Measurements from ENCODE around the gene SPATA31C1.
"Not testable (repeated sequence)": the region's sequence is repeated elsewhere in the genome, so short reads cannot be mapped to it uniquely, and the experiment has no call there.

The SPATA31C1 gene

DNA sequence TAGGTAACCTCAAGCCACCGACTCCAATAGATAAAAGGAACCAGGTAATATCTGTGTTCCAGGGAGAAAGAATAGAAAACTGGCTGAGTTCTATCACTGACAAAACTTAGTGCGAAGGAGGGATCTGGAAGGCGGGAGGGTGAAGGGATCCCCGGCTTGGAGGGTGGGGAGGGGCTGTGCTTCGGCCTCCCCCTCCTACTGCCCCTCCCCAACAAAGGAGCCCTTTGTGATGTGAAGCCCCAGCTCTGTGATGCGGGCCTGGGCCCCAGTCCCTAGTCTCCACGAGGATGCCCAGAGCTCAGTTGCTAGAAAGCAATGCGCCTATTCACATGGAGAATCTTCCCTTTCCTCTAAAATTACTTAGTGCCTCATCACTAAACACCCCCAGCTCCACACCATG is at the start of gene SPATA31C1:
Gene SPATA31C1, plus strand, starts transcription at position 301 of the 400 bp plus-strand sequence.
- H3K4me1 Mint-ChIP-seq; H3K9me3 Mint-ChIP-seq; H3K36me3 Mint-ChIP-seq (ENCODE audit: low read depth); DNase-seq; H3K27me3 Mint-ChIP-seq; H3K4me3 Mint-ChIP-seq; H3K27ac Mint-ChIP-seq; ATAC-seq: not testable (repeated sequence)

DNA sequence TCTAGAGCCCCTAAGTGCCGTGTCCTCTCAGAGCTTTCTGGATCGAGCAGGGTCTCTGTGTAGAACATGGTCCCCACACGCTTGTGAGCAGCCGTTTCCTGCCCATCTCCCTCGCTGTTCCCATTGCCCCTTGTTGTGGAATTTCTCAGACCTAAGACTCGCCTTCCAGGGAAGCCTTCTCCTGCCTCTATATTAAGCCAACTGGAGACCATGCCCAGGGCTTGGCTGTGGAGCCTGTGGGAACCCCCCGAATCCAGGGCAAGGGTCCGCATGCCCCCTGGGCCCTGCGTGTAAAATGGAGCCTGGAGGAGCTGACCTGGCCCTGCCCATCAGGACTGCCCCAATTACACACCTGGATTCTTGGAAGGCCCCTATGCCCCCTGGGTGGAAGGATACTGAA is 49.6 kb upstream of the SPATA31C1 start:
- no peak overlapping the region for H3K4me3 Mint-ChIP-seq
- ATAC-seq (no peak), DNase-seq (no peak)
- H3K36me3 Mint-ChIP-seq (ENCODE audit: low read depth): no peaks in the 10 kb centered on the region
- peaks cover 5% of the 10 kb centered on the region for H3K9me3 Mint-ChIP-seq
- H3K4me1 Mint-ChIP-seq: no peaks in the 10 kb centered on the region
- peaks cover 2% of the 10 kb centered on the region for H3K27me3 Mint-ChIP-seq
- no peak overlapping the region for H3K27ac Mint-ChIP-seq

DNA sequence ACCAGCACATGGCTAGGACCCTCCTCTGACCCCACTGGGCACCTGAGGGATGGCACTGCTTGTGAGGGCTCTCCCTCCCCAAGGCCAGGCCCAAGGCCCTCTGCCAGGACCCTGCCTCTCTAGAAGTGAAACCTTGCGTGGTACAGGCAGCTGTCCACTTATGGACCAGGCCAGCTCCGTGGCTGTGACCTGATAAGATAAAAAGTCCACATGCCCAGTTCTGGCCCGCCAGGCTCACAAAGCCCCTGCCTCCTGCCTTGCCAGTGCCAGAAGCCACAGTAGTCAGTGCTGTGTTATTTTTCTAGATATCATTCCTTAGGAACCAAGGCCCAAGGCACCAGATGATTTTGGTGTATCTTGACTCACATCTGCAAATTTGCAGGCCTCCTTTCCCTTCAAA is 49.1 kb upstream of the SPATA31C1 start:
- Mint-ChIP-seq H3K36me3 (ENCODE audit: low read depth) (no peaks in the 10 kb centered on the region), H3K9me3 (peaks cover 5% of the 10 kb centered on the region)

DNA sequence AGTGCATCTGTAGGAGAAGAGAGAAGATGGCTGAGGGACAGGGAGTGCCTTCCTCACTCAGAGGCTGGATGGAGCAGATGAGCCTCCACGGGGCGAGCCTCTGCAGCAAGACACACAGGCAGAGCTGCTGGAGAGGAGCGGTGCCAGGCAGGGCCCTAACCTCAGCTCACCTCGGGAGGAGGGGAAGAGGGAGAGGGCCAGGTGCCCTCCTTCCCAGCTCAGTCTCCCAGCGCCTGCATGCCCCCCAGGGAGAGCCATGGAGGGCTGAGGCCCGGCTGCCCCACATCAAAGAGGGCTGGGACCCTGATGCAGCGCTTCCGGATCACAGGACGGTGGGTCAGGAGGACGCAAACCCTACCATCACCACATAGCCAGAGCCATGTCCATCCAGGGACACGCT is 48.7 kb upstream of the SPATA31C1 start:
- H3K9me3 Mint-ChIP-seq: peaks cover 5% of the 10 kb centered on the region
- no peak overlapping the region for H3K4me3 Mint-ChIP-seq
- no peaks in the 10 kb centered on the region for H3K4me1 Mint-ChIP-seq
- peaks cover 3% of the 10 kb centered on the region for H3K27me3 Mint-ChIP-seq
- no peaks in the 10 kb centered on the region for H3K36me3 Mint-ChIP-seq (ENCODE audit: low read depth)
- DNase-seq: no peak
- H3K27ac Mint-ChIP-seq: no peak overlapping the region
- ATAC-seq: no peak

More for the DNA sequence above, 49.1 kb upstream of the SPATA31C1 start:
- DNase-seq (no peak), ATAC-seq (peak; percentile 11)
- Mint-ChIP-seq H3K4me3 (no peak overlapping the region), H3K4me1 (no peaks in the 10 kb centered on the region), H3K27me3 (peaks cover 2% of the 10 kb centered on the region), H3K27ac (no peak overlapping the region)

DNA sequence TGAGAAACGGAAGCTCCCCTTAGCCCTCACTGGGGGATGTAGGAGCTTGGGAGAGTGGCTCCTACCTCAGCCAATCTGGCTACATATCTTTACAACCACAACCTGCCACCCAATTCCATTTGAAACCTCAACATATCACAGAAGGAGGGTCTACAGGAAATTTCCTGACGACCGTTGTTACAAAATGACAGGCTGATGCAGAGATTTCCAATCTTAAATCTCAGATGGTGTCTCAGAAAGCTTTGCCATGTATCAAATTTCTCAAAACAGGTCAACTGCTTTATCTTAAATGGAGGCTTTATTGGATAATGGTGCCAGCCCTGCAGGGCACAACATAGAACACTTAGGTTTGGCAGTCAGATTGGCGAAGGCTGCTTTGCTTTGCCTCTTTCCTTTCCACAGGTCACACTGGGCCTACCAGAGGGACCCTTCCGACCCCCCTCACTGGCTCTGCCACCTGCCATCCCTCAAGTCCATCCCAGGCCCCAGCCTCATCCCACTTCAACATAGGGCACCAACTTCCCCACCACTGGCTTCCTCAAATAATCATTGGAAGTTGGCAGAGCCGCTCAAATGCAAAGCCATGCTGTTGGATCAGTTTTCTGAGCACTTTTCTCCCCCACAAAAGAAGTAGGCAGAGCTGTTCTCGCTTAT is 46.2 kb upstream of the SPATA31C1 start:
- DNase-seq: no peak
- Mint-ChIP-seq H3K4me1 (no peaks in the 10 kb centered on the region), H3K27me3 (peaks cover 4% of the 10 kb centered on the region), H3K9me3 (peaks cover 5% of the 10 kb centered on the region), H3K4me3 (no peak overlapping the region), H3K36me3 (ENCODE audit: low read depth) (no peaks in the 10 kb centered on the region), H3K27ac (no peak overlapping the region)
- ATAC-seq: no peak

DNA sequence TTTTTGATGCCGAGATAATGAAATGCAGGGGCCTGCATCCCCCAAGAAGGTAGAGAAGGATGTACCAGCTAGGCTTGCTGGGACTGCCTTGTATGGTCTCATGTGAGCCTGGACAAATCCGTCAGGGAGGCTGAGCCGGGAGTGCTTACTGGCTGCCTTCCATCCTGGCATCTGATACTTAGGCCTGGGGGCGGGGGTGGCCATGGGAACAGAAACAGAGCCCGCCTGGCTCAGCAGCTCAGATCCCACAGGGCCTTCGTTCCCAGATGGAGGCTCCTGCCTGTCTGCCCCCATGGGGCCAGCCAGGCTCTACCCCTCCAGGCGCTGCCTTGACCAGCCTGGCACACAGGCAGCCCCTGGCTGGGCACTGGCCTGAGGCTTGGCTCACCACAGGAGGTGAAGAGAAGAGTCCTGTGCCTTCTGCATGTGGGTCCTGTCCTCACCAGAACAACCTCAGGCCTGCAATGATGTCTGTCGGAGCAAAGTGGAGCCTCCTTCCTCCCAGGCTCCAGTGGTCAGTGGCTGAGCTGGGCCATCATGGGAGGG is 45.6 kb upstream of the SPATA31C1 start:
- H3K9me3 Mint-ChIP-seq: peaks cover 5% of the 10 kb centered on the region
- peaks cover 7% of the 10 kb centered on the region for H3K27me3 Mint-ChIP-seq
- no peaks in the 10 kb centered on the region for H3K4me1 Mint-ChIP-seq
- H3K4me3 Mint-ChIP-seq: no peak overlapping the region
- H3K27ac Mint-ChIP-seq: no peak overlapping the region
- ATAC-seq (no peak), DNase-seq (no peak)
- no peaks in the 10 kb centered on the region for H3K36me3 Mint-ChIP-seq (ENCODE audit: low read depth)

DNA sequence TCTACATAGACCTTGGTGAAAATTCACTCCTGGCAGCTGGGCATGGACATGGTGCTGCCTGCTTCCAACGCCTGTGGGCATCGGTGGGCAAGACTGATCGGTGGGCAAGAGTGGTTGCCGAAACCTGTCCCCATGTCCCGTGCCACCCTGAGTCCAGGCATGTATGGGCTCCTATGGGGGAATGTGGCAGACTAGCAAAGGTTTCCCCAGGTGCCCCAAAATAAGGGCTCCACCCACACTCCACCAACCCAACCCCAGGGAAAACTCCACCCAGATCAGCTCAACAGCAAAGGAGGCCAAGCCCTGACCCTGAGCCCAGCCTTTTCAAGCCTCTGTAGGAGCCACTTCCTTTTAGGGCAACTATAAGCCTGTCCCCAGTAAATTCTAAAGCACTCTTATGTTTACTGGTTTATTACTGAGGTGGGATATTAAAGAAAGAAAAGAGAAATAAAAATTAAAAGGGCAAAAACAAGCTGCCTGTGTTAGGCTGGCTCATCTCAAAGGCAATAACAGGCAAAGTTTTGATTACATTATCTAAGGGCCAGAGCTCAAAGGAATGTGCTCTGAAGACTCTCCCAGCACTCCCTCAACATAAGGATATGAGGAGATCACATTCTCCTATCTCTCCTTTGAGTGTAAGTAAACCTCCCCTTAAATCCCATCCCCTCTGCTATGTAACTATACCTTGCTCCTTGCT is 44.0 kb upstream of the SPATA31C1 start:
- Mint-ChIP-seq H3K4me3 (no peak overlapping the region), H3K27ac (no peak overlapping the region), H3K27me3 (peaks cover 7% of the 10 kb centered on the region), H3K36me3 (ENCODE audit: low read depth) (no peaks in the 10 kb centered on the region), H3K4me1 (no peaks in the 10 kb centered on the region), H3K9me3 (peaks cover 5% of the 10 kb centered on the region)
- no peak for ATAC-seq
- DNase-seq: no peak

DNA sequence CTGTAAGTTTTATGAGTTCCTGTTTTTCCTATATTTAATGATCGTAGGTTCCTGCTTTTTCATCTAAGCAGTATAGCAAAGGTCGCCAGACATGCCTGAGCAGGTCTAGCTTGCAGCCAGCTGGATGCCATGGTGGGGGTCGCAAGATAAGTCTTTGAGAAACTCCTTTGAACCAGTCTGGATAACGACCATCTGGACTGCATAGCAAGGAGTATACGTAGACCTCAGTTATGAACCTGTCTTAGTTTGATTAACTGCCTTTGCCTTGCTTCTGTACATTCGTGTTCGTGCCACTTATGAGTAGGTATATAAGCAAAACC is 43.5 kb upstream of the SPATA31C1 start:
- DNase-seq: no peak
- Mint-ChIP-seq H3K27ac (no peak overlapping the region), H3K9me3 (peaks cover 5% of the 10 kb centered on the region), H3K4me1 (no peaks in the 10 kb centered on the region), H3K36me3 (ENCODE audit: low read depth) (no peaks in the 10 kb centered on the region), H3K4me3 (no peak overlapping the region), H3K27me3 (peaks cover 7% of the 10 kb centered on the region)
- no peak for ATAC-seq

DNA sequence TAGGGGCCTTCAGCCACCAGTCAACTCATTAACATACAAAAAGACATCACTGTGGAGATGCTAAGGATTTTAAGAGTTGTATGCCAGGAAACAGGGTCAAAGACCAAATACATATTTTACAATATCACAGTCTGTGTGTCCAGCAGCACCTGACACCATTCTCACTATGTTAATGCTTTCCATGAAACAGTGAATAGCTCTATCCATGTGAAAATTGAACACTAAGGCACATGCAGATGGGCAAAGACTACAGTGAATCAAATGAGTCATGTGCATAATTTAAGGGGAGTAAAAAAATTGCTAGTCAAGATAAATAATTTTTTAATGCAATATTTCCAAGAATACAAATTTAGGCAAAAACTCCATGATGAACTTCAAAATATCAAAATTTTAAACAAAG is 42.7 kb upstream of the SPATA31C1 start:
- H3K27ac Mint-ChIP-seq: no peak overlapping the region
- no peak overlapping the region for H3K4me3 Mint-ChIP-seq
- peaks cover 7% of the 10 kb centered on the region for H3K27me3 Mint-ChIP-seq
- DNase-seq: no peak
- H3K4me1 Mint-ChIP-seq: no peaks in the 10 kb centered on the region
- ATAC-seq: no peak
- H3K36me3 Mint-ChIP-seq (ENCODE audit: low read depth): no peaks in the 10 kb centered on the region
- H3K9me3 Mint-ChIP-seq: no peaks in the 10 kb centered on the region

DNA sequence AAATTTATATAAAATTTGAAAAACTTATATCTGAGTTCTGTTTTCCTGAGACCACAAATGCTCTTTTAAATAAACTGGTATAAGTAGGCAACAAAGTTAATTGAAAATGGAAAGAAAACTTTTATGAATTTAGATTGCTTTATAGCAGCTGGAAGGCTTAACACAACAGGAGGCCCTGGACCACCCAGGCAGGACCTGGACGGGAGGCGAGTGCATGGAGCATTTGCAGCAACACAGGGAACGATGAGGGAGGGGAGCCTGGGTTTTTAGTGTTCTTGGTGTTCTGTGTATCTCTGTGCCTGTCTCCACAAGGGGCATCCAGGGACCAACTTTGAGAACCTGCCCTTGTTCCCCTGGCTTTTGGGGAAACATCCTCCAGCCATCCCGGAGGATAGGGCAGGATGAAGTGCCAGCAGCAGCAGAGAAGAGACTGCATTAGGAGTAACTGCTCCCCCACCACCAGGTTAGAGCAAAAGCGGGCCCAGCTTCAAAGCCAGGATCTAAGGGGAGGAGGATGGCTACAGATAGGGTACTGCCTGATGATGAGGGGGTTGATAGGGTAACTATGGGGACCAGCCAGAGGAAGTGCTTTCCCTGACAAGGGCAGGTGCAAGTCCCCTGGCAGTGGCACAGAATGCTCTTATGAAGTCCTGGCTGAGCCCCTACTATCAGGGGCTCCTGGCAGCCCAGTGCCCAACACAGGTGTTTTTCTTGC is 41.8 kb upstream of the SPATA31C1 start:
- Mint-ChIP-seq H3K9me3 (no peaks in the 10 kb centered on the region), H3K4me1 (no peaks in the 10 kb centered on the region), H3K27ac (no peak overlapping the region), H3K36me3 (ENCODE audit: low read depth) (no peaks in the 10 kb centered on the region), H3K4me3 (no peak overlapping the region), H3K27me3 (peaks cover 7% of the 10 kb centered on the region)
- ATAC-seq (no peak), DNase-seq (no peak)

DNA sequence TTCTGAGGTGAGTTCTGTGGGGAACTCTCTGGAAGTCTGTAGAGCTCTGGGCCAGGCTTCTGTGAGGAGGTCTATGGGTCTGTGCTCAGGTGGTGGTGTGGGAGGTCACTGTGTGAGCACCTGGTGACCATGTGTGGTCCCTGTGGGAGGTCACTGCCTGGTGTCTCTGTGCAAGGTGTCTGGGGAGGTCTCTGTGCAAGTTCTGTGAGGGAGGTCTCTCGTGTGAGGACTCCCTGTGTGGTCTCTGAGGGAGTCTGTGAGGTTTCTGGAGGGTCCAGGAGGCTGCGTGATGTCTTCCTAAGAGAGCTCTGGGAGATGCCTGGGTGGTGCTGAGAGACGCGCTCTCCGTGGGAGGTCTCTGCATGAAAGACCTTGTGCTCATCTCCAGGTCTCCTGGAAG is 41.1 kb upstream of the SPATA31C1 start:
- Mint-ChIP-seq H3K27ac (no peak overlapping the region), H3K4me3 (no peak overlapping the region), H3K36me3 (ENCODE audit: low read depth) (no peaks in the 10 kb centered on the region), H3K9me3 (no peaks in the 10 kb centered on the region), H3K27me3 (peaks cover 7% of the 10 kb centered on the region), H3K4me1 (no peaks in the 10 kb centered on the region)
- ATAC-seq (no peak), DNase-seq (no peak)

DNA sequence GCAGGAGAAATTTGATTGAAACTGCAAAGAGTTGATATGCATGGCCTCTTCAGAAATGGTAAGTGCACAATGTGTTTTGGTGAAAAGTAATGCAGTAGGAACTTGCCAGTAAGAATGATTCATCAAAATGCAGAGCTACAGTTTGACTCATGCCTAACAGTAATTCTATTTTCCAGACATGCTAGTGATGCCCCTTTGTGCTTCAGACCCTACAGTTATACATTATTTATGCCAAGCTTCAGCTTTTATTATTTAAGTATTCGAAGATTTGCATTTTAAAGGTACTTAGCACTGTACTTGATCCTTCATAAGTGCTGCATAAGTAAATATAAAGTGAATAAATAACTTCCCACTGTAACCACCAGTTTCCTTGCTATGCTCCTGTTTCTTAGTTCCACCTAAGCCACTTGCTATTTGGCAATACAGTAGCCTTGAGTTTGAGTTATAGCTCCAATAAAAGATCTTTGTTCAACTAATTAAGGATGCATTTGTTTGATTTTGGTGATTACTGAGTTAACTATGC is 38.7 kb upstream of the SPATA31C1 start:
- DNase-seq (no peak), ATAC-seq (no peak)
- Mint-ChIP-seq H3K4me3 (no peak overlapping the region), H3K4me1 (no peaks in the 10 kb centered on the region), H3K27me3 (peaks cover 4% of the 10 kb centered on the region), H3K27ac (no peak overlapping the region), H3K9me3 (no peaks in the 10 kb centered on the region), H3K36me3 (ENCODE audit: low read depth) (no peaks in the 10 kb centered on the region)

DNA sequence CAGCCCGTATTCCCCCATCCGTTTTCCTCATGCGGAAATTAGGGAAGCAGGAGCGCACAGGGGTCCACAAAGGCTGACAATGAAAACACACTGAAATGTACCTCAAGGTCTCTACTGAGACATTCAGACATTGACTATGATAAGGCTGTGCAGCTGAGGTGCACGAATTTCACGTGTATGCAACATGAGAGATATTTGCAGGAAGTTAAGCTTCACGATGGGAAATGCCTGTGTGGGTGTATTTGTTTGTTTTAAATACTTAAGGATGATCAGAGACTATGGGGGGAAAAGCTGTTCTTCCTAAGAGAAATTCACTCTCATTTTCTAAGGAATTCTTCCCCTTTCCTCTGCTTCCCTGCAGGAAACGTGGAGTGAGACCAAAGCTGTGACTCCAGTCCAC is 37.6 kb upstream of the SPATA31C1 start:
- no peak overlapping the region for H3K4me3 Mint-ChIP-seq
- DNase-seq: no peak
- H3K9me3 Mint-ChIP-seq: no peaks in the 10 kb centered on the region
- no peak overlapping the region for H3K27ac Mint-ChIP-seq
- no peaks in the 10 kb centered on the region for H3K4me1 Mint-ChIP-seq
- H3K27me3 Mint-ChIP-seq: peaks cover 3% of the 10 kb centered on the region
- H3K36me3 Mint-ChIP-seq (ENCODE audit: low read depth): no peaks in the 10 kb centered on the region
- ATAC-seq: no peak

DNA sequence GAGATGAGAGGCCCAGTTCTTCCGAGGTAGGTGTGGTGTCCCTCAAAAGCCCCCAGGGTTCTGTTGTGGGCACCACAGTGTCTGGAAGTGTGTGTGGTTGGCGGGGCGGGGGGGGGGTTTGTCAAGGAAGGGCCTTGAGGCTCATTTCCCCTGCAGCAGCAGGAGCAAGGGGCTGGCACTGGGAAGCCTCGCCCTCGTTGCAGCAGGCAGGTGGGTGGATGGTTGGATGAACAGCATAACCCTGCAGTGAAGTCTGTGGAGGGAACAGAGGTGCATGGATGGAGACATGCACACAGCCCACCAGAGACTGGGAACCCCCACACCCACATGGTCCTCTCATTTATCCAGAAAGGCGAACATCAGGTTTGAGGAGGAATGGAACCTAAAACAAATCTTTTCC is 37.1 kb upstream of the SPATA31C1 start:
- no peak for DNase-seq
- Mint-ChIP-seq H3K9me3 (no peaks in the 10 kb centered on the region), H3K4me1 (no peaks in the 10 kb centered on the region), H3K27me3 (peaks cover 3% of the 10 kb centered on the region), H3K36me3 (ENCODE audit: low read depth) (no peaks in the 10 kb centered on the region), H3K27ac (no peak overlapping the region), H3K4me3 (no peak overlapping the region)
- no peak for ATAC-seq

DNA sequence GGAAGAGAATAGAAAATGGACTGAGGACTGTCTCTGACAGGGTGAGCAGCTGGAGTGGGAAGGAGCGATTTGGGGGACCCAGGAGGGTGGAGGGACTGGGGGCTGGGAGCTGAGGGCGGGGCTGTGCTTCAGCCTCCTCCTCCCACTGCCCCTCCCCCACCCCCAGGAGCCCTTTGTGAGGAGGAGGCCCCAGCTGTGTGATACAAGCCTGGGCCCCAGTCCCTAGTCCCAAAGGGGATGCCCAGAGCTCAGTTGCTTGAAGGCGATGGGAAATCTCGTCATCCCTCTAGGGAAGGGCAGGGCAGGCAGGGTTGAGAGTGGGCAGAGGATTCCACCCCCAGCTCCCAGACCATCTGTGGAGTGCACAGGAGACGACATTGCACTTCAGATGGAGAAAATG is 35.1 kb upstream of the SPATA31C1 start, which contains the start of gene SPATA31E1:
Gene SPATA31E1, plus strand, starts transcription at position 251 of the 400 bp plus-strand sequence. Its CDS starts 15 bp downstream, at position 266.
- H3K4me1 Mint-ChIP-seq: no peaks in the 10 kb centered on the region
- H3K9me3 Mint-ChIP-seq: no peaks in the 10 kb centered on the region
- no peaks in the 10 kb centered on the region for H3K36me3 Mint-ChIP-seq (ENCODE audit: low read depth)
- no peaks in the 10 kb centered on the region for H3K27me3 Mint-ChIP-seq
- DNase-seq (no peak), ATAC-seq (no peak)
- H3K4me3 Mint-ChIP-seq: no peak within 1 kb of the TSS
- no peak within 1 kb of the TSS for H3K27ac Mint-ChIP-seq
